ENCODE data around the gene CCDC102A. TPM values are rescaled to one million over a fixed set of nuclear protein-coding genes. Genes with fewer than 3 reads are reported as not detected.

CCDC102A gene
- total and polyA plus RNA-seq, 10 of the 15 experiments (the other 5 are each of a cell fraction or from before 2014, with no cell fraction given): 0.03 to 5.9 (median 2.4) TPM

DNA sequence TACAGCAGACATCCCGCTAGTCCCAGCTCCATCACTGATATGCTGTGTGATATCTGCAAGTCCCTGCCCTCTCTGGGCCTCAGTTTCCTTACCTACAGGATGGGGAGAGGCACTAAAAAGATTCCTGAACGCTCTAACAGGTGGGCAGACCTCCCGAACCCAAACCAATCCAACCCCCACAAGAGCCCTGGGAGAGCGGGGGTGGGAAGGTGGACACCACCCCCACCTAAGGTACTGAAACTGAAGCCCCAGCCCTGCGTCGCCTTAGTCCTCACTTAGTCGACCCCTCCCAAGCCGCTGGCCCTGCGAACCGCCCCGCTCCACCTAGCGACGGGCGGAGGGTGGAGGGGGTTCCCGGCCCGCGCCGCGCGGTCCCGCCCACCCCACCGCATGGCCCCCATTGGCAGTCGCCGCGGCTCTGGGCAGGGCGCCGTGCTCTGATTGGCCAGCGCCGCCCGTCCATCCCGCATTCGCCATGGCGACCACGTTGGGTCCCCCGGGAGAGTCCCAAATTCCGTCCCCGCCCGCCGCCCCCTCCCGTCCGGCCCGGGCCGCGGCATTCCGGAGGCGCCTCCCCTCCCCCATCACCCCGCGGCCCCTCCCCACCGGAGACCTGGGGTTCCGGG lies 578 bp downstream of the CCDC102A start (continued):
- TF ChIP-seq SP1 (IDR thresholded peaks at IDR 0.05; ENCODE audit: low read depth, low read length) (peak; percentile 95), NR2F1 (conservative IDR thresholded peaks at IDR 0.05) (no peak), MEF2B (IDR thresholded peaks at IDR 0.05; ENCODE audit: partially characterized antibody, poor library complexity, severe bottlenecking) (peak; percentile 78), MTA3 (IDR thresholded peaks at IDR 0.05; ENCODE audit: borderline replicate concordance, low read length) (no peak), PBX3 (IDR thresholded peaks at IDR 0.05; ENCODE audit: insufficient replicate concordance, low read depth, low read length) (peak; percentile 95), NFYA (IDR thresholded peaks at IDR 0.05; ENCODE audit: borderline replicate concordance, low read depth, low read length) (peak; percentile 20; the same call in 1 of the 2 replicates), SMARCA5 (IDR thresholded peaks at IDR 0.05) (peak; percentile 85), DPF2 (IDR thresholded peaks at IDR 0.05) (peak; percentile 69; the same call in 1 of the 2 replicates), SREBF1 (IDR thresholded peaks at IDR 0.05; ENCODE audit: low read length) (no peak), FOS (IDR thresholded peaks at IDR 0.05; ENCODE audit: borderline replicate concordance, extremely low read depth, insufficient read length) (peak; percentile 76), BMI1 (IDR thresholded peaks at IDR 0.05; ENCODE audit: borderline replicate concordance) (peak; percentile 85), TCF3 (IDR thresholded peaks at IDR 0.05; ENCODE audit: borderline replicate concordance, insufficient read depth, low read depth, low read length) (no peak), BACH1 (IDR thresholded peaks at IDR 0.05; ENCODE audit: borderline replicate concordance) (peak; percentile 23; the same call in 1 of the 2 replicates), EP300 (IDR thresholded peaks at IDR 0.05; ENCODE audit: borderline replicate concordance in 1 of 2, control insufficient read depth in 1 of 2, low read depth in 2 of 2, low read length in 2 of 2) (no peak)
- TF ChIP-seq, protein P1, sequence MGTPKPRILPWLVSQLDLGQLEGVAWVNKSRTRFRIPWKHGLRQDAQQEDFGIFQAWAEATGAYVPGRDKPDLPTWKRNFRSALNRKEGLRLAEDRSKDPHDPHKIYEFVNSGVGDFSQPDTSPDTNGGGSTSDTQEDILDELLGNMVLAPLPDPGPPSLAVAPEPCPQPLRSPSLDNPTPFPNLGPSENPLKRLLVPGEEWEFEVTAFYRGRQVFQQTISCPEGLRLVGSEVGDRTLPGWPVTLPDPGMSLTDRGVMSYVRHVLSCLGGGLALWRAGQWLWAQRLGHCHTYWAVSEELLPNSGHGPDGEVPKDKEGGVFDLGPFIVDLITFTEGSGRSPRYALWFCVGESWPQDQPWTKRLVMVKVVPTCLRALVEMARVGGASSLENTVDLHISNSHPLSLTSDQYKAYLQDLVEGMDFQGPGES (IDR thresholded peaks at IDR 0.05): peak; percentile 75

Measured in GM12878 (cell line).